GM12892 (cell line): ENCODE data around the gene EFR3B.

ENCODE experiments used
- POLR2AphosphoS5 ChIP-seq: IDR thresholded peaks from 2 replicates; pipeline ENCODE4 v1.6.1; 2011; ENCODE audit warnings: low read depth, low read length, control low read depth
- TAF1 ChIP-seq: IDR thresholded peaks from 2 replicates; pipeline ENCODE4 v1.6.1; 2011; ENCODE audit warnings: low read depth, mild to moderate bottlenecking, control low read depth, low read length, borderline replicate concordance

DNA sequence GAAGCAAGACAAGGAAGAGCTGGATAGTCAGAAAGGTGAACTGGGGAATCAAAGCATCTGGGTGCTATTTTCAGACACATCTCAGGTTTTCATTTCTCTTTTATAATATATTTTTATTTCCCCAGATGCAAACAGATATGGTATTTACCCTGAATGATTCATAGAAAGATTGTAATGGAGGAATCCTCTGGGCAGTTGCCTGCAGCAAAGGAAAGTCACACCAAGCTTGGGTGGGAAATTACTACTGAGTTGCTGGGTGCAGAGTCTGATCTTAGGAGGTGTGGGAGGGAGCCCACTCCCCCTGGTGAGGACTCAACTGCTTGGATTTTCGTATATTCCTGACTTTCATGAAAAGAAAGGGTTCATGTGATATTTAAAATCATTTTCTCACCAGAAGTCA is 2.1 kb downstream of the EFR3B start:
- TF ChIP-seq TAF1 (no peak), POLR2AphosphoS5 (no peak)
